ENCODE measurements around the gene ADAM12.

The ADAM12 gene

GRCh38 chr10:126230587-126230986 lies 157.7 kb downstream of the ADAM12 start:
- no peak for TF ChIP-seq FOXP2 (optimal IDR thresholded peaks at IDR 0.05; ENCODE audit: control extremely low read depth, extremely low read length, insufficient read depth)
- TF ChIP-seq EZH2 (IDR thresholded peaks at IDR 0.05) = no peak
- no peak for TF ChIP-seq POLR2AphosphoS5 (IDR thresholded peaks at IDR 0.05; ENCODE audit: borderline replicate concordance, low read depth, low read length)
- H3K27ac ChIP-seq = no peak overlapping the region
- H3K9ac ChIP-seq (ENCODE audit: insufficient read length) = no peak overlapping the region
- H3K36me3 ChIP-seq (ENCODE audit: insufficient read depth, low read length) = no peaks in the 10 kb centered on the region
- H3K9me3 ChIP-seq (ENCODE audit: low read depth, low read length) = no peaks in the 10 kb centered on the region
- no peak for DNase-seq (ENCODE audit: low read depth, low spot score)
- no peak overlapping the region for H3K4me3 ChIP-seq

- no peak for TF ChIP-seq EZH2 (IDR thresholded peaks at IDR 0.05)
- no peak for TF ChIP-seq FOXP2 (optimal IDR thresholded peaks at IDR 0.05; ENCODE audit: control extremely low read depth, extremely low read length, insufficient read depth)
- Histone ChIP-seq H3K4me3 (no peak overlapping the region), H3K36me3 (ENCODE audit: insufficient read depth, low read length) (no peaks in the 10 kb centered on the region), H3K27ac (no peak overlapping the region), H3K9me3 (ENCODE audit: low read depth, low read length) (no peaks in the 10 kb centered on the region), H3K9ac (ENCODE audit: insufficient read length) (no peak overlapping the region)
- no peak for DNase-seq (ENCODE audit: low read depth, low spot score)
Measured at GRCh38 chr10:126229686-126230085, 158.6 kb downstream of the ADAM12 start.

GRCh38 chr10:126227762-126228134 lies 160.5 kb downstream of the ADAM12 start:
- Histone ChIP-seq H3K9ac (ENCODE audit: insufficient read length) (no peak overlapping the region), H3K27ac (no peak overlapping the region), H3K9me3 (ENCODE audit: low read depth, low read length) (no peaks in the 10 kb centered on the region), H3K36me3 (ENCODE audit: insufficient read depth, low read length) (no peaks in the 10 kb centered on the region), H3K4me3 (no peak overlapping the region)
- TF ChIP-seq FOXP2 (optimal IDR thresholded peaks at IDR 0.05; ENCODE audit: control extremely low read depth, extremely low read length, insufficient read depth) = no peak
- no peak for TF ChIP-seq POLR2AphosphoS5 (IDR thresholded peaks at IDR 0.05; ENCODE audit: borderline replicate concordance, low read depth, low read length)
- TF ChIP-seq EZH2 (IDR thresholded peaks at IDR 0.05) = no peak
- no peak for DNase-seq (ENCODE audit: low read depth, low spot score)

- no peaks in the 10 kb centered on the region for H3K36me3 ChIP-seq (ENCODE audit: insufficient read depth, low read length)
- no peak overlapping the region for H3K9ac ChIP-seq (ENCODE audit: insufficient read length)
- H3K27ac ChIP-seq = no peak overlapping the region
- H3K9me3 ChIP-seq (ENCODE audit: low read depth, low read length) = no peaks in the 10 kb centered on the region
- TF ChIP-seq FOXP2 (optimal IDR thresholded peaks at IDR 0.05; ENCODE audit: control extremely low read depth, extremely low read length, insufficient read depth) = no peak
- no peak for DNase-seq (ENCODE audit: low read depth, low spot score)
- H3K4me3 ChIP-seq = no peak overlapping the region
Measured at GRCh38 chr10:126226988-126227761, 161.1 kb downstream of the ADAM12 start.

- no peak overlapping the region for H3K27ac ChIP-seq
- TF ChIP-seq EZH2 (IDR thresholded peaks at IDR 0.05) = no peak
- no peak for DNase-seq (ENCODE audit: low read depth, low spot score)
- H3K9me3 ChIP-seq (ENCODE audit: low read depth, low read length) = no peaks in the 10 kb centered on the region
- no peaks in the 10 kb centered on the region for H3K36me3 ChIP-seq (ENCODE audit: insufficient read depth, low read length)
- H3K9ac ChIP-seq (ENCODE audit: insufficient read length) = no peak overlapping the region
- no peak overlapping the region for H3K4me3 ChIP-seq
Measured at GRCh38 chr10:126226205-126226604, 162.1 kb downstream of the ADAM12 start.

- no peak overlapping the region for H3K27ac ChIP-seq
- no peak overlapping the region for H3K9ac ChIP-seq (ENCODE audit: insufficient read length)
- no peaks in the 10 kb centered on the region for H3K9me3 ChIP-seq (ENCODE audit: low read depth, low read length)
- TF ChIP-seq EZH2 (IDR thresholded peaks at IDR 0.05) (no peak), FOXP2 (optimal IDR thresholded peaks at IDR 0.05; ENCODE audit: control extremely low read depth, extremely low read length, insufficient read depth) (no peak)
- no peaks in the 10 kb centered on the region for H3K36me3 ChIP-seq (ENCODE audit: insufficient read depth, low read length)
- DNase-seq (ENCODE audit: low read depth, low spot score) = no peak
- no peak overlapping the region for H3K4me3 ChIP-seq
Measured at GRCh38 chr10:126225672-126226008, 162.6 kb downstream of the ADAM12 start.

- Histone ChIP-seq H3K27ac (no peak overlapping the region), H3K9me3 (ENCODE audit: low read depth, low read length) (no peaks in the 10 kb centered on the region), H3K36me3 (ENCODE audit: insufficient read depth, low read length) (no peaks in the 10 kb centered on the region), H3K9ac (ENCODE audit: insufficient read length) (no peak overlapping the region), H3K4me3 (no peak overlapping the region)
- TF ChIP-seq FOXP2 (optimal IDR thresholded peaks at IDR 0.05; ENCODE audit: control extremely low read depth, extremely low read length, insufficient read depth) = no peak
- no peak for TF ChIP-seq POLR2AphosphoS5 (IDR thresholded peaks at IDR 0.05; ENCODE audit: borderline replicate concordance, low read depth, low read length)
- no peak for TF ChIP-seq EZH2 (IDR thresholded peaks at IDR 0.05)
- no peak for DNase-seq (ENCODE audit: low read depth, low spot score)
Measured at GRCh38 chr10:126224967-126225671, 163.2 kb downstream of the ADAM12 start.

- Histone ChIP-seq H3K27ac (no peak overlapping the region), H3K9ac (ENCODE audit: insufficient read length) (no peak overlapping the region), H3K36me3 (ENCODE audit: insufficient read depth, low read length) (no peaks in the 10 kb centered on the region), H3K9me3 (ENCODE audit: low read depth, low read length) (no peaks in the 10 kb centered on the region), H3K4me3 (no peak overlapping the region)
- TF ChIP-seq POLR2AphosphoS5 (IDR thresholded peaks at IDR 0.05; ENCODE audit: borderline replicate concordance, low read depth, low read length) (no peak), FOXP2 (optimal IDR thresholded peaks at IDR 0.05; ENCODE audit: control extremely low read depth, extremely low read length, insufficient read depth) (no peak), EZH2 (IDR thresholded peaks at IDR 0.05) (no peak)
- no peak for DNase-seq (ENCODE audit: low read depth, low spot score)
Measured at GRCh38 chr10:126223512-126224067, 164.7 kb downstream of the ADAM12 start.

All from SK-N-MC (cell line).